ENCODE results near the gene APOA5. TPM values are rescaled to one million over a fixed set of nuclear protein-coding genes. Genes with fewer than 3 reads are reported as not detected.
A peak's percentile ranks its signal among the peaks of the same experiment; 100 is the strongest.

Gene APOA5
- total and polyA plus RNA-seq, 2 of the 13 experiments (the other 11 are each of a cell fraction or from before 2014, with no cell fraction given): 44.0 to 49.1 TPM

- TF ChIP-seq, protein P1, sequence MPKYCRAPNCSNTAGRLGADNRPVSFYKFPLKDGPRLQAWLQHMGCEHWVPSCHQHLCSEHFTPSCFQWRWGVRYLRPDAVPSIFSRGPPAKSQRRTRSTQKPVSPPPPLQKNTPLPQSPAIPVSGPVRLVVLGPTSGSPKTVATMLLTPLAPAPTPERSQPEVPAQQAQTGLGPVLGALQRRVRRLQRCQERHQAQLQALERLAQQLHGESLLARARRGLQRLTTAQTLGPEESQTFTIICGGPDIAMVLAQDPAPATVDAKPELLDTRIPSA (CRISPR knock-in tag; IDR thresholded peaks at IDR 0.05; ENCODE audit: borderline replicate concordance): 0 out of 2 replicates have a peak, but pooled peaks have one; percentile 22
- TF ChIP-seq IKZF4 (CRISPR knock-in tag; IDR thresholded peaks at IDR 0.05; ENCODE audit: borderline replicate concordance, low read depth, not compliant biosample characterization) (no peak), ZFAT (CRISPR knock-in tag; conservative IDR thresholded peaks at IDR 0.05) (no peak; the same call in 1 of the 2 replicates), CREM (IDR thresholded peaks at IDR 0.05) (no peak), CREM (CRISPR knock-in tag; IDR thresholded peaks at IDR 0.05) (no peak), ZNF740 (CRISPR knock-in tag; IDR thresholded peaks at IDR 0.05) (no peak), FOXM1 (CRISPR knock-in tag; IDR thresholded peaks at IDR 0.05) (0 out of 2 replicates have a peak, but pooled peaks have one; percentile 34), NFKBIZ (CRISPR knock-in tag; IDR thresholded peaks at IDR 0.05) (peak; percentile 79; the same call in 1 of the 2 replicates), MYC (CRISPR knock-in tag; IDR thresholded peaks at IDR 0.05; ENCODE audit: borderline replicate concordance) (peak; percentile 84; the same call in 1 of the 2 replicates), ZNF883 (CRISPR knock-in tag; IDR thresholded peaks at IDR 0.05; ENCODE audit: not compliant biosample characterization) (peak; percentile 84), RCOR2 (CRISPR knock-in tag; IDR thresholded peaks at IDR 0.05) (0 out of 2 replicates have a peak, but pooled peaks have one; percentile 31), ELF1 (CRISPR knock-in tag; IDR thresholded peaks at IDR 0.05) (peak; percentile 91), ZNF572 (CRISPR knock-in tag; IDR thresholded peaks at IDR 0.05) (no peak), ZNF616 (CRISPR knock-in tag; IDR thresholded peaks at IDR 0.05; ENCODE audit: low read depth) (peak; percentile 82; the same call in 1 of the 2 replicates), DNMT3B (CRISPR knock-in tag; conservative IDR thresholded peaks at IDR 0.05) (peak; percentile 40; the same call in 1 of the 2 replicates), ZNF569 (CRISPR knock-in tag; IDR thresholded peaks at IDR 0.05; ENCODE audit: borderline replicate concordance) (peak; percentile 82; the same call in 1 of the 2 replicates), ZNF879 (CRISPR knock-in tag; IDR thresholded peaks at IDR 0.05) (no peak), ZNF749 (CRISPR knock-in tag; IDR thresholded peaks at IDR 0.05; ENCODE audit: borderline replicate concordance) (no peak), ZNF605 (CRISPR knock-in tag; IDR thresholded peaks at IDR 0.05) (peak; percentile 79), ATAD3A (CRISPR knock-in tag; IDR thresholded peaks at IDR 0.05) (peak; percentile 8; the same call in 1 of the 2 replicates), KLF12 (CRISPR knock-in tag; IDR thresholded peaks at IDR 0.05; ENCODE audit: borderline replicate concordance) (peak; percentile 94; the same call in 1 of the 2 replicates), YEATS4 (CRISPR knock-in tag; IDR thresholded peaks at IDR 0.05; ENCODE audit: borderline replicate concordance) (peak; percentile 91; the same call in 1 of the 2 replicates), SMC3 (IDR thresholded peaks at IDR 0.05; ENCODE audit: low read length) (no peak), HMG20B (CRISPR knock-in tag; conservative IDR thresholded peaks at IDR 0.05) (no peak; the same call in 1 of the 2 replicates)
- TF ChIP-seq, protein P2, sequence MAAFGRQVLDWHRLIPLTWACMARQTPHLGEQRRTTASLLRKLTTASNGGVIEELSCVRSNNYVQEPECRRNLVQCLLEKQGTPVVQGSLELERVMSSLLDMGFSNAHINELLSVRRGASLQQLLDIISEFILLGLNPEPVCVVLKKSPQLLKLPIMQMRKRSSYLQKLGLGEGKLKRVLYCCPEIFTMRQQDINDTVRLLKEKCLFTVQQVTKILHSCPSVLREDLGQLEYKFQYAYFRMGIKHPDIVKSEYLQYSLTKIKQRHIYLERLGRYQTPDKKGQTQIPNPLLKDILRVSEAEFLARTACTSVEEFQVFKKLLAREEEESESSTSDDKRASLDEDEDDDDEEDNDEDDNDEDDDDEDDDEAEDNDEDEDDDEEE (CRISPR knock-in tag; IDR thresholded peaks at IDR 0.05): no peak; the same call in 1 of the 2 replicates
- TF ChIP-seq, protein P3, sequence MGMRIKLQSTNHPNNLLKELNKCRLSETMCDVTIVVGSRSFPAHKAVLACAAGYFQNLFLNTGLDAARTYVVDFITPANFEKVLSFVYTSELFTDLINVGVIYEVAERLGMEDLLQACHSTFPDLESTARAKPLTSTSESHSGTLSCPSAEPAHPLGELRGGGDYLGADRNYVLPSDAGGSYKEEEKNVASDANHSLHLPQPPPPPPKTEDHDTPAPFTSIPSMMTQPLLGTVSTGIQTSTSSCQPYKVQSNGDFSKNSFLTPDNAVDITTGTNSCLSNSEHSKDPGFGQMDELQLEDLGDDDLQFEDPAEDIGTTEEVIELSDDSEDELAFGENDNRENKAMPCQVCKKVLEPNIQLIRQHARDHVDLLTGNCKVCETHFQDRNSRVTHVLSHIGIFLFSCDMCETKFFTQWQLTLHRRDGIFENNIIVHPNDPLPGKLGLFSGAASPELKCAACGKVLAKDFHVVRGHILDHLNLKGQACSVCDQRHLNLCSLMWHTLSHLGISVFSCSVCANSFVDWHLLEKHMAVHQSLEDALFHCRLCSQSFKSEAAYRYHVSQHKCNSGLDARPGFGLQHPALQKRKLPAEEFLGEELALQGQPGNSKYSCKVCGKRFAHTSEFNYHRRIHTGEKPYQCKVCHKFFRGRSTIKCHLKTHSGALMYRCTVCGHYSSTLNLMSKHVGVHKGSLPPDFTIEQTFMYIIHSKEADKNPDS (CRISPR knock-in tag; IDR thresholded peaks at IDR 0.05): 0 out of 2 replicates have a peak, but pooled peaks have one; percentile 28
- TF ChIP-seq, protein P4, sequence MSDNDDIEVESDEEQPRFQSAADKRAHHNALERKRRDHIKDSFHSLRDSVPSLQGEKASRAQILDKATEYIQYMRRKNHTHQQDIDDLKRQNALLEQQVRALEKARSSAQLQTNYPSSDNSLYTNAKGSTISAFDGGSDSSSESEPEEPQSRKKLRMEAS (IDR thresholded peaks at IDR 0.05): peak; percentile 90
These were observed 19.1 kb downstream of the APOA5 start, which contains the start of gene BUD13 (continued) for GRCh38 chr11:116772443-116773202.

Data from HepG2 (cell line).